K562 (cell line): ENCODE measurements around the gene PRF1. TPM values are rescaled to one million over a fixed set of nuclear protein-coding genes. Genes with fewer than 3 reads are reported as not detected.
A peak's percentile ranks its signal among the peaks of the same experiment; 100 is the strongest.

ENCODE experiments used
- CBX5 ChIP-seq: IDR thresholded peaks from 2 replicates; pipeline ENCODE4 v1.6.1; 2014; ENCODE audit warnings: low read depth, borderline replicate concordance
- E2F3 ChIP-seq: fragments of 250-450 bp; sonication (Bioruptor Pico); IDR thresholded peaks from 2 replicates; pipeline ENCODE4 v1.4.0; 2020; ENCODE audit warnings: mild to moderate bottlenecking
- HMG20B ChIP-seq: fragments of 250-450 bp; sonication (Bioruptor Pico); IDR thresholded peaks from 2 replicates; pipeline ENCODE4 v1.5.0; 2021; ENCODE audit warnings: mild to moderate bottlenecking
- MTF1 ChIP-seq: fragments of 250-450 bp; sonication (Bioruptor Pico); IDR thresholded peaks from 2 replicates; pipeline ENCODE4 v1.9.0; 2021; ENCODE audit warnings: moderate library complexity, mild to moderate bottlenecking, inconsistent platforms, borderline replicate concordance
- POLR2AphosphoS2 ChIP-seq: IDR thresholded peaks from 2 replicates; pipeline ENCODE4 v1.6.1; 2012; ENCODE audit warnings: low read length, improper control_type of control experiment
- POLR3A ChIP-seq: IDR thresholded peaks from 2 replicates; pipeline ENCODE4 v1.6.1; 2011; ENCODE audit warnings: borderline replicate concordance, mild to moderate bottlenecking, moderate library complexity; ENCODE audit not compliant: insufficient read length, insufficient read depth; ENCODE audit errors: extremely low read depth
- SETDB1 ChIP-seq: IDR thresholded peaks from one replicate; pipeline ENCODE4 v1.6.1; 2012; ENCODE audit warnings: low read length, control low read depth, inconsistent platforms
- polyA plus RNA-seq, 8 experiments: library from polyadenylated mRNA; depleted of rRNA in 4 of 8; stranded (reverse) in 5 of 8; unstranded in 3 of 8; fragments of >200 nt; fragmentation: Nextera tagmentation in 2 of 8; fragmentation: Illumina TruSeq in 1 of 8; extraction: Ambion mirVana in 2 of 8; extraction: Trizol in 1 of 8; gene quantifications; 2 replicates each; pipeline versions ENCODE4 v1.2.1 to v1.2.3, GENCODE V29; 2011 to 2014; ENCODE audit warnings: inconsistent platforms in 1 of 8, missing spikeins in 1 of 8
- total RNA-seq, 7 experiments: library from RNA; depleted of rRNA in 6 of 7; stranded (reverse); fragments of >200 nt in 6 of 7; fragmentation: Illumina TruSeq in 2 of 7; extraction: Trizol in 2 of 7; gene quantifications; 2 replicates each; pipeline versions ENCODE4 v1.2.1 to v1.2.3, GENCODE V29; 2011 to 2021; ENCODE audit warnings: low replicate concordance in 1 of 7
- TF ChIP-seq, protein P1 (sequence below): sonication (generic); formaldehyde crosslinking; IDR thresholded peaks from 2 replicates; pipeline ENCODE4 v1.5.0; 2020; ENCODE audit warnings: missing genetic modification reagents
- TF ChIP-seq, protein P2 (sequence below), 3 experiments: fragments of 200-800 bp in 1 of 3; fragments of 250-450 bp in 1 of 3; fragments of 450-650 bp in 1 of 3; sonication (Bioruptor Pico) in 1 of 3; sonication (Bioruptor generic) in 1 of 3; formaldehyde crosslinking in 1 of 3; IDR thresholded peaks; 2 replicates each; pipeline versions ENCODE4 v1.6.1 to v1.8.0; 2016 to 2022; ENCODE audit warnings: mild to moderate bottlenecking in 2 of 3, missing genetic modification characterization in 2 of 3, missing compliant biosample characterization in 1 of 3, moderate library complexity in 1 of 3
- TF ChIP-seq, protein P3 (sequence below): fragments of 250-450 bp; sonication (Bioruptor Pico); IDR thresholded peaks from 2 replicates; pipeline ENCODE4 v1.9.0; 2021; ENCODE audit warnings: mild to moderate bottlenecking, inconsistent platforms
- TF ChIP-seq, protein P4 (sequence below): fragments of 250-450 bp; sonication (Bioruptor Pico); IDR thresholded peaks from 2 replicates; pipeline ENCODE4 v1.8.0; 2021; ENCODE audit warnings: moderate library complexity, mild to moderate bottlenecking, inconsistent platforms
- TF ChIP-seq, protein P5 (sequence below): sonication (generic); formaldehyde crosslinking; IDR thresholded peaks from 2 replicates; pipeline ENCODE4 v1.8.1; 2022; ENCODE audit warnings: missing genetic modification reagents

The PRF1 gene
- total and polyA plus RNA-seq, 9 of the 15 experiments (the other 6 are each of a cell fraction or from before 2014, with no cell fraction given), result 3.8 to 8.6 (median 6.3) TPM

DNA sequence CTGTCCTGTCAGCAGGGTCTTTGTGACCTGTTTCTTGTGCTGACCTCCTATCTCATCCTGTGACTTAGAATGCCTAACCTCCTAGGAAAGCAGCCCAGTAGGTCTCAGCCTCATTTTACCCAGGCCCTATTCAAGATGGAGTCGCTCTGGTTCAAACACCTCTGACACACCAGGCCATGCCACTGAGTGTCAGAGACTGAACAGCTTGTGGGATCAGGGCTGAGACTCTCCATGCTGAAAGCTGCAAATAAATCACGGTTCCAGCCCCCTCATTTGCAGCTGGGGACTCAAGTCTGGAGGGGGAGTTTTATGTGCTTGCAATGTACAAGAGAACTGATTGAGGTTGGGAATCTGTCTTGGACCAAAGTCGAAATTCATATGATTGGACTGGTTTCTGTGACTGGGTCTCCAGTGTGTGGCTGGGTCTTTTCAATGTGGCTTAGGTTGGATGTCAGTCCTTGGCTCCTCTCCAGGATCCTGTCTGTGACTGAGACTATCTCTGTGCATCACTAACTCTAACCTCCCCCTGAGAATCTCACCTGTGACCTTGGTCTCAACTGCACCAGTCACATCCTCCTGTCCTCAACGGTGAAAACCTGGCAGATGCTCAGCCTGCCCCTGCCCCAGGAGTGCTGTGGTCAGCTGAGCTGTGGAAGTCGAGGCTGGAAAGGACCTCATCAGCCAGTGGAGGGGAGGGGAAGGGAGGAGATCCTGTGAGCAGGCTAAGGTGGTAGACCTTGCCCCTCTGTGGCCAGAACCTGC lies 11.7 kb downstream of the PRF1 start (continued):
- TF ChIP-seq, protein P1, sequence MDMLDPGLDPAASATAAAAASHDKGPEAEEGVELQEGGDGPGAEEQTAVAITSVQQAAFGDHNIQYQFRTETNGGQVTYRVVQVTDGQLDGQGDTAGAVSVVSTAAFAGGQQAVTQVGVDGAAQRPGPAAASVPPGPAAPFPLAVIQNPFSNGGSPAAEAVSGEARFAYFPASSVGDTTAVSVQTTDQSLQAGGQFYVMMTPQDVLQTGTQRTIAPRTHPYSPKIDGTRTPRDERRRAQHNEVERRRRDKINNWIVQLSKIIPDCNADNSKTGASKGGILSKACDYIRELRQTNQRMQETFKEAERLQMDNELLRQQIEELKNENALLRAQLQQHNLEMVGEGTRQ, result no peak
- TF ChIP-seq SETDB1 (no peak), E2F3 (CRISPR knock-in tag) (peak; percentile 98), POLR3A (no peak), MTF1 (0 out of 2 replicates have a peak, but pooled peaks have one; percentile 38), HMG20B (0 out of 2 replicates have a peak, but pooled peaks have one; percentile 72), POLR2AphosphoS2 (no peak), CBX5 (no peak)
- TF ChIP-seq, protein P2, sequence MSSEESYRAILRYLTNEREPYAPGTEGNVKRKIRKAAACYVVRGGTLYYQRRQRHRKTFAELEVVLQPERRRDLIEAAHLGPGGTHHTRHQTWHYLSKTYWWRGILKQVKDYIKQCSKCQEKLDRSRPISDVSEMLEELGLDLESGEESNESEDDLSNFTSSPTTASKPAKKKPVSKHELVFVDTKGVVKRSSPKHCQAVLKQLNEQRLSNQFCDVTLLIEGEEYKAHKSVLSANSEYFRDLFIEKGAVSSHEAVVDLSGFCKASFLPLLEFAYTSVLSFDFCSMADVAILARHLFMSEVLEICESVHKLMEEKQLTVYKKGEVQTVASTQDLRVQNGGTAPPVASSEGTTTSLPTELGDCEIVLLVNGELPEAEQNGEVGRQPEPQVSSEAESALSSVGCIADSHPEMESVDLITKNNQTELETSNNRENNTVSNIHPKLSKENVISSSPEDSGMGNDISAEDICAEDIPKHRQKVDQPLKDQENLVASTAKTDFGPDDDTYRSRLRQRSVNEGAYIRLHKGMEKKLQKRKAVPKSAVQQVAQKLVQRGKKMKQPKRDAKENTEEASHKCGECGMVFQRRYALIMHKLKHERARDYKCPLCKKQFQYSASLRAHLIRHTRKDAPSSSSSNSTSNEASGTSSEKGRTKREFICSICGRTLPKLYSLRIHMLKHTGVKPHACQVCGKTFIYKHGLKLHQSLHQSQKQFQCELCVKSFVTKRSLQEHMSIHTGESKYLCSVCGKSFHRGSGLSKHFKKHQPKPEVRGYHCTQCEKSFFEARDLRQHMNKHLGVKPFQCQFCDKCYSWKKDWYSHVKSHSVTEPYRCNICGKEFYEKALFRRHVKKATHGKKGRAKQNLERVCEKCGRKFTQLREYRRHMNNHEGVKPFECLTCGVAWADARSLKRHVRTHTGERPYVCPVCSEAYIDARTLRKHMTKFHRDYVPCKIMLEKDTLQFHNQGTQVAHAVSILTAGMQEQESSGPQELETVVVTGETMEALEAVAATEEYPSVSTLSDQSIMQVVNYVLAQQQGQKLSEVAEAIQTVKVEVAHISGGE (CRISPR knock-in tag; IDR thresholded peaks at IDR 0.05), result peak in 2 of 3 experiments; percentile 42 to 87; a peak in 2 of 6 replicates
- TF ChIP-seq, protein P3, sequence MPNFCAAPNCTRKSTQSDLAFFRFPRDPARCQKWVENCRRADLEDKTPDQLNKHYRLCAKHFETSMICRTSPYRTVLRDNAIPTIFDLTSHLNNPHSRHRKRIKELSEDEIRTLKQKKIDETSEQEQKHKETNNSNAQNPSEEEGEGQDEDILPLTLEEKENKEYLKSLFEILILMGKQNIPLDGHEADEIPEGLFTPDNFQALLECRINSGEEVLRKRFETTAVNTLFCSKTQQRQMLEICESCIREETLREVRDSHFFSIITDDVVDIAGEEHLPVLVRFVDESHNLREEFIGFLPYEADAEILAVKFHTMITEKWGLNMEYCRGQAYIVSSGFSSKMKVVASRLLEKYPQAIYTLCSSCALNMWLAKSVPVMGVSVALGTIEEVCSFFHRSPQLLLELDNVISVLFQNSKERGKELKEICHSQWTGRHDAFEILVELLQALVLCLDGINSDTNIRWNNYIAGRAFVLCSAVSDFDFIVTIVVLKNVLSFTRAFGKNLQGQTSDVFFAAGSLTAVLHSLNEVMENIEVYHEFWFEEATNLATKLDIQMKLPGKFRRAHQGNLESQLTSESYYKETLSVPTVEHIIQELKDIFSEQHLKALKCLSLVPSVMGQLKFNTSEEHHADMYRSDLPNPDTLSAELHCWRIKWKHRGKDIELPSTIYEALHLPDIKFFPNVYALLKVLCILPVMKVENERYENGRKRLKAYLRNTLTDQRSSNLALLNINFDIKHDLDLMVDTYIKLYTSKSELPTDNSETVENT (CRISPR knock-in tag), result no peak
- TF ChIP-seq, protein P4, sequence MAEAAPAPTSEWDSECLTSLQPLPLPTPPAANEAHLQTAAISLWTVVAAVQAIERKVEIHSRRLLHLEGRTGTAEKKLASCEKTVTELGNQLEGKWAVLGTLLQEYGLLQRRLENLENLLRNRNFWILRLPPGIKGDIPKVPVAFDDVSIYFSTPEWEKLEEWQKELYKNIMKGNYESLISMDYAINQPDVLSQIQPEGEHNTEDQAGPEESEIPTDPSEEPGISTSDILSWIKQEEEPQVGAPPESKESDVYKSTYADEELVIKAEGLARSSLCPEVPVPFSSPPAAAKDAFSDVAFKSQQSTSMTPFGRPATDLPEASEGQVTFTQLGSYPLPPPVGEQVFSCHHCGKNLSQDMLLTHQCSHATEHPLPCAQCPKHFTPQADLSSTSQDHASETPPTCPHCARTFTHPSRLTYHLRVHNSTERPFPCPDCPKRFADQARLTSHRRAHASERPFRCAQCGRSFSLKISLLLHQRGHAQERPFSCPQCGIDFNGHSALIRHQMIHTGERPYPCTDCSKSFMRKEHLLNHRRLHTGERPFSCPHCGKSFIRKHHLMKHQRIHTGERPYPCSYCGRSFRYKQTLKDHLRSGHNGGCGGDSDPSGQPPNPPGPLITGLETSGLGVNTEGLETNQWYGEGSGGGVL (CRISPR knock-in tag), result no peak
- TF ChIP-seq, protein P5, sequence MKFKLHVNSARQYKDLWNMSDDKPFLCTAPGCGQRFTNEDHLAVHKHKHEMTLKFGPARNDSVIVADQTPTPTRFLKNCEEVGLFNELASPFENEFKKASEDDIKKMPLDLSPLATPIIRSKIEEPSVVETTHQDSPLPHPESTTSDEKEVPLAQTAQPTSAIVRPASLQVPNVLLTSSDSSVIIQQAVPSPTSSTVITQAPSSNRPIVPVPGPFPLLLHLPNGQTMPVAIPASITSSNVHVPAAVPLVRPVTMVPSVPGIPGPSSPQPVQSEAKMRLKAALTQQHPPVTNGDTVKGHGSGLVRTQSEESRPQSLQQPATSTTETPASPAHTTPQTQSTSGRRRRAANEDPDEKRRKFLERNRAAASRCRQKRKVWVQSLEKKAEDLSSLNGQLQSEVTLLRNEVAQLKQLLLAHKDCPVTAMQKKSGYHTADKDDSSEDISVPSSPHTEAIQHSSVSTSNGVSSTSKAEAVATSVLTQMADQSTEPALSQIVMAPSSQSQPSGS (CRISPR knock-in tag), result no peak
